T-cell (primary cell): ENCODE results near the gene SREK1. TPM values are rescaled to one million over a fixed set of nuclear protein-coding genes. Genes with fewer than 3 reads are reported as not detected.
"Not testable (repeated sequence)": the region's sequence is repeated elsewhere in the genome, so short reads cannot be mapped to it uniquely, and the experiment has no call there.

Experiments
- ATAC-seq, 4 experiments: fragments of 200-7000 bp in 3 of 4; fragments of 150-1000 bp in 1 of 4; cut with Tn5 transposase; replicated peaks in 1 of 4; 1 replicate in 3 of 4; 2 replicates in 1 of 4; pipeline ENCODE4 v1.10.0; 2021; ENCODE audit warnings: moderate library complexity in 3 of 4, mild to moderate bottlenecking in 2 of 4, moderate number of reproducible peaks in 1 of 4
- CTCF ChIA-PET, 2 donors: fragments of 300-600 bp; sonication (Branson Sonifier 250); formaldehyde crosslinking; loops; one replicate each; lab custom pipeline; 2022; ENCODE audit warnings: antibody characterized with exemption in 2 of 2; lab: Charles Lee
- POLR2A ChIA-PET, 2 donors: fragments of 300-600 bp; sonication (Branson Sonifier 250); formaldehyde crosslinking; loops; one replicate each; lab custom pipeline; 2022; ENCODE audit warnings: antibody characterized with exemption in 2 of 2; lab: Charles Lee
- DNase-seq, 35 experiments: peaks; one replicate each; pipeline versions ENCODE4 v3.0.0 to v3.0.0-alpha.2; 2013 to 2023
- H3K27ac ChIP-seq: one replicate; pipeline ENCODE4 v1.5.1; 2013; ENCODE audit warnings: low read length
- H3K27me3 ChIP-seq, 2 experiments: replicated peaks in 1 of 2; 1 replicate in 1 of 2; 2 replicates in 1 of 2; pipeline versions ENCODE4 v1.6.1 to v1.7.0; 2013; ENCODE audit warnings: low read length in 1 of 2, mixed read lengths in 1 of 2; ENCODE audit not compliant: control insufficient read depth in 2 of 2, insufficient read depth in 2 of 2; ENCODE audit errors: extremely low read depth in 1 of 2
- H3K36me3 ChIP-seq, 2 donors: 1 replicate in 1 of 2; 2 replicates in 1 of 2; pipeline versions ENCODE4 v1.6.1 to v1.7.0; 2013; ENCODE audit warnings: low read length in 1 of 2; ENCODE audit not compliant: control insufficient read depth in 2 of 2, insufficient read depth in 1 of 2; ENCODE audit errors: extremely low read depth in 1 of 2
- H3K4me1 ChIP-seq, 2 experiments: 1 replicate in 1 of 2; 2 replicates in 1 of 2; pipeline versions ENCODE4 v1.6.1 to v1.7.0; 2013; ENCODE audit warnings: low read length in 2 of 2, mixed read lengths in 1 of 2; ENCODE audit not compliant: insufficient read depth in 2 of 2, control insufficient read depth in 1 of 2; ENCODE audit errors: extremely low read depth in 1 of 2
- H3K4me3 ChIP-seq, 2 donors: 1 replicate in 1 of 2; 2 replicates in 1 of 2; pipeline versions ENCODE4 v1.5.1 to v1.7.0; 2013; ENCODE audit warnings: mild to moderate bottlenecking in 2 of 2, low read length in 1 of 2, moderate library complexity in 1 of 2; ENCODE audit not compliant: control insufficient read depth in 1 of 2; ENCODE audit errors: extremely low read depth in 1 of 2
- H3K9me3 ChIP-seq: 2 replicates; pipeline ENCODE4 v1.7.0; 2013
- H3K27ac Mint-ChIP-seq, 2 donors: one replicate each; pipeline ENCODE4 v1.8.0; 2020 to 2021; ENCODE audit warnings: mild to moderate bottlenecking in 2 of 2, mixed read lengths in 2 of 2
- H3K27me3 Mint-ChIP-seq, 2 donors: one replicate each; pipeline ENCODE4 v1.8.0; 2021 to 2022; ENCODE audit warnings: mixed read lengths in 2 of 2
- H3K36me3 Mint-ChIP-seq: one replicate; pipeline ENCODE4 v1.8.0; 2021; ENCODE audit warnings: mixed read lengths
- H3K4me1 Mint-ChIP-seq, 3 donors: one replicate each; pipeline ENCODE4 v1.8.0; 2020 to 2022; ENCODE audit warnings: mixed read lengths in 3 of 3, mild to moderate bottlenecking in 1 of 3
- H3K4me3 Mint-ChIP-seq, 3 donors: one replicate each; pipeline ENCODE4 v1.8.0; 2020 to 2022; ENCODE audit warnings: mild to moderate bottlenecking in 3 of 3, mixed read lengths in 3 of 3, moderate library complexity in 3 of 3
- H3K9me3 Mint-ChIP-seq, 3 donors: one replicate each; pipeline ENCODE4 v1.8.0; 2020 to 2022; ENCODE audit warnings: mixed read lengths in 3 of 3
- WGBS: methylation state at CpG from one replicate; pipeline ENCODE4 v1.1.5; 2013; ENCODE audit warnings: missing lambda C conversion rate; ENCODE audit not compliant: insufficient coverage; 5-methylcytosine and 5-hydroxymethylcytosine counted together
- total RNA-seq, 35 experiments: library from RNA in 6 of 35; stranded (reverse) in 6 of 35; fragments of 120-200 nt in 1 of 35; gene quantifications; one replicate each; pipeline versions ENCODE4 v1.2.1 to v1.2.4 and lab custom pipeline; 2013 to 2026

The SREK1 gene
- total RNA-seq, 5 donors from 2014 or later (not counting 1 experiment from before 2014, with no cell fraction given) = 60.2 to 145 (median 67.1) TPM

DNA sequence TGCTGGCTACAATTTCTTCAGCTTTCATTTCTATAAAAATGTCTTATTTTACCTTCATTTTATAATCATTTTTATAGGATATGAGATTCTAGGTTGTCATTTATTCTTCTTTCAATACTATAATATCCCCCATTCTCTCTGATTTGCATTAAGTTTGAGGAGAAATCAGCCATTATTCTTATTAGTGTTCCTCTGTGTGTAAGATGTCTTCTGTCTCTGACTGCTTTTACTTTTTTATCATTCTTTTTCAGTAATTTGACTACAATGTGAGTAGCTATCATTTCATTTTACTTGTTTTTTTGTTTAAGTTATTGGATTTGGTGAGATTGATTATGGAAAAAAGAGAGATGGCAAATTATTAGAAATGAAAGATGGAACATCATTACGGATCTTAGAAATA, 13.6 kb upstream of the SREK1 start:
- DNase-seq (no peak), ATAC-seq (no peak)
- ChIA-PET POLR2A (no interaction called here), CTCF (interaction anchor here in 1 of 2 donors (0.7 kb wide), 1 partner anchor 68 kb away, joined by 4 read pairs; no protein-coding TSS in a partner anchor)
- no peaks in the 10 kb centered on the region for H3K27me3 Mint-ChIP-seq
- Histone ChIP-seq H3K9me3 (no peaks in the 10 kb centered on the region), H3K4me1 (no peaks in the 10 kb centered on the region), H3K36me3 (no peaks in the 10 kb centered on the region), H3K27me3 (no peaks in the 10 kb centered on the region), H3K27ac (no peak overlapping the region), H3K4me3 (no peak overlapping the region)
- H3K9me3 Mint-ChIP-seq = peaks cover 0 to 3% (median 0%) of the 10 kb centered on the region in 3 donors
- no peak overlapping the region for H3K27ac Mint-ChIP-seq
- no CpG with 5 or more reads among the region's 1 CpG for WGBS
- no peaks in the 10 kb centered on the region for H3K36me3 Mint-ChIP-seq
- no peak overlapping the region for H3K4me3 Mint-ChIP-seq
- H3K4me1 Mint-ChIP-seq = no peaks in the 10 kb centered on the region

DNA sequence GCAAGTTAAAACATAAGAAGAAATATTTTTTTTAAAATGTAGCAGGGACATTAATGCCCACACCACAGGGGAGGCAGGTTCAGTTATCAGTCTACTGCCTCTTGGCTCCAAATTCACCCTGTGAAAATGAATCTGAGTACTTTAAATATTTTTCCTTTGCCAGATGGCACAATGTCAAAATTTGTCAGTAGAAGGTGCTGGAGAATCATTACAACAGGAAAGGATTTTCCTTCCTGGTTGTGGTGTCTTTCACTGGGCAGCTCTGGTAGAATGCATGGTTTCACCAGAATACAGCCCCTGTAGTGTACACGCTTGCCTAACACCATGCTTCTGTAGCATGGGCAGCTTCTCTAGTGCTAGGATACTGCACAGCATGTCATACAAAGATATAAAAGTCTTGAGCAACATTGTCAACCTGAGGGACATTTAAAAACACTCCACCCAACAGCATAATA, 9.7 kb upstream of the SREK1 start:
- DNase-seq (no peak), ATAC-seq (no peak)
- Histone ChIP-seq H3K36me3 (no peaks in the 10 kb centered on the region), H3K27me3 (no peaks in the 10 kb centered on the region), H3K4me3 (no peak overlapping the region), H3K27ac (no peak overlapping the region), H3K9me3 (no peaks in the 10 kb centered on the region), H3K4me1 (no peaks in the 10 kb centered on the region)
- peaks cover 0 to under 1% (median 0%) of the 10 kb centered on the region in 3 donors for H3K4me1 Mint-ChIP-seq
- no peaks in the 10 kb centered on the region for H3K36me3 Mint-ChIP-seq
- peaks cover 0 to 3% (median 0%) of the 10 kb centered on the region in 3 donors for H3K9me3 Mint-ChIP-seq
- H3K27ac Mint-ChIP-seq = no peak overlapping the region
- ChIA-PET POLR2A (no interaction called here), CTCF (no interaction called here)
- WGBS = 100% methylated on average over 1 of the region's 1 CpG
- H3K27me3 Mint-ChIP-seq = no peaks in the 10 kb centered on the region
- H3K4me3 Mint-ChIP-seq = no peak overlapping the region

DNA sequence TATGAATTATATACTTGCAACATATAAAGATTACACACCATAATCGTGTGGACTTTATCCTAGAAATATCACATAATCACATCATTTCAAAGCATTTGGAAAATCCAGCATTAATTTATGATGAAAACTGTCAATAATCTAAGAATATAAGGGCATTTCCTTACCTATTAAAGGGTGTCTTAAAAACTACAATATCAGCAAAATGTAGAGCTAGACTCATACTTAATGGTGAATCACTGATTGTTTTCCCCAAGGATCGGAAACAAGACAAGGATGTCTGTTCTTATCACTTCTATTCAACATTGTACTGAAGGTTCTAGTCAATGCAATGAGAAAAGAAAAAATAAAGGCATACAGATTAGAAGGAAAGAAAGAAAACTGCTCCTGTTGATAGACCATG, 8.0 kb upstream of the SREK1 start:
- DNase-seq (no peak), ATAC-seq (no peak)
- Mint-ChIP-seq H3K4me1 (peaks cover 0 to 5% (median 0%) of the 10 kb centered on the region in 3 donors), H3K4me3 (no peak overlapping the region), H3K27ac (no peak overlapping the region), H3K36me3 (no peaks in the 10 kb centered on the region), H3K9me3 (no peaks in the 10 kb centered on the region), H3K27me3 (no peaks in the 10 kb centered on the region)
- ChIA-PET POLR2A (no interaction called here), CTCF (no interaction called here)
- Histone ChIP-seq H3K36me3 (no peaks in the 10 kb centered on the region), H3K4me1 (no peaks in the 10 kb centered on the region), H3K9me3 (no peaks in the 10 kb centered on the region), H3K4me3 (no peak overlapping the region), H3K27me3 (no peaks in the 10 kb centered on the region), H3K27ac (no peak overlapping the region)
- no CpG with 5 or more reads among the region's 2 CpGs for WGBS

DNA sequence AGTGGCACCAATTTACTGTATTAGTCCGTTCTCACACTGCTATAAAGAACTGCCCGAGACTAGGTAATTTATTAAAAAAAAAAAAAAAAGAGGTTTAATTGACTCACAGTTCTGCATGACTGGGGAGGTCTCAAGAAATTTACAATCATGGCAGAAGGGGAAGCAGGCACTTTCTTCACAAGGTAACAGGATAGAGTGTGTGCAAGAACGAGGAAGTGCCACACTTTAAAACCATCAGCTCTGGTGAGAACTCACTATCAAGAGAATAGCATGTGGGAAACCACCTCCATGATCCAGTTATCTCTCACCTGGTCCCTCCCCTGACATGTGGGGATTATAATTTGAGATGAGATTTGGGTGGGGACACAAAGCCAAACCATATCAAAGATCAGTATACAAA, 7.2 kb upstream of the SREK1 start:
- H3K27me3 Mint-ChIP-seq, CTCF ChIA-PET, H3K36me3 ChIP-seq, H3K4me1 ChIP-seq, H3K9me3 ChIP-seq, H3K36me3 Mint-ChIP-seq, H3K27ac Mint-ChIP-seq, H3K9me3 Mint-ChIP-seq, ATAC-seq, H3K4me3 Mint-ChIP-seq, POLR2A ChIA-PET, H3K27ac ChIP-seq, DNase-seq, H3K4me3 ChIP-seq, H3K27me3 ChIP-seq: not testable (repeated sequence)
- no CpG with 5 or more reads among the region's 3 CpGs for WGBS
- H3K4me1 Mint-ChIP-seq = peaks cover 0 to 14% (median 0%) of the 10 kb centered on the region in 3 donors

DNA sequence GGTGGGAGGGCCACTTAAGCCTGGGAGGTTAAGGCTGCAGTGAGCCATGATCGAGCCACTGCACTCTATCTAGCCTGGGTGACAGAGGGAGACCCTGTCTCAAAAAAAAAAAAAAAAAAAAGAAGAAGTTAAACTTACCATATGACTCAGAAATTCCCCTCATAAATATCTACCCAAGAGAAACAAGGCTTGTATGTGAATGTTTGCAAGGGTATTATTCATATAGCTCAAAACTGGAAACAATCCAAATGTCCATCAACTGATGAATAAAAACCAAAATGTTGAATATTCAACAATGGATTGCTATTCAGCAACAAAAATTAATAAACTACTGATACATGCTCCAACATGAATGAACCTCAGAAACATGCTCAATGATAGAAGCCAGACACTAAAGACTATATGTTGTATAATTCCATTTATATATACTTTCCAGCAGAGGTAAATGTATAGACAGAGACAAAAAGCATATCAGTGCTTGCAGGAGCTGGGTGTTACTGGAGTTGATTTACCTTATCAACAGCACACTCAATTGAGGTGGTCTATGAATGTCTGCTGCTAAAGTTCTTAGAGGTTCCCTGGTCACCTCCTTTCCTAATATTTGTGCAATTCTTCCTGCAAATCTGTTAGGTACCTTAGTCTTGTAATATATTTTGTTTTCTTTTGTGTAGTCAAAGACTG, 5.3 kb upstream of the SREK1 start:
- H3K4me3 ChIP-seq = no peak overlapping the region
- POLR2A ChIA-PET = no interaction called here
- peaks cover 5 to 10% of the 10 kb centered on the region in 2 experiments for H3K4me1 ChIP-seq
- WGBS = no CpG with 5 or more reads among the region's 1 CpG
- no peak overlapping the region for H3K27ac ChIP-seq
- no peaks in the 10 kb centered on the region for H3K9me3 ChIP-seq
- no peaks in the 10 kb centered on the region for H3K27me3 ChIP-seq
- Mint-ChIP-seq H3K9me3 (no peaks in the 10 kb centered on the region), H3K36me3 (no peaks in the 10 kb centered on the region), H3K27me3 (no peaks in the 10 kb centered on the region), H3K4me3 (no peak overlapping the region), H3K27ac (no peak overlapping the region), H3K4me1 (peaks cover 13 to 30% (median 13%) of the 10 kb centered on the region in 3 donors)
- no peaks in the 10 kb centered on the region for H3K36me3 ChIP-seq
- ATAC-seq (no peak), DNase-seq (no peak)
- CTCF ChIA-PET = no interaction called here

DNA sequence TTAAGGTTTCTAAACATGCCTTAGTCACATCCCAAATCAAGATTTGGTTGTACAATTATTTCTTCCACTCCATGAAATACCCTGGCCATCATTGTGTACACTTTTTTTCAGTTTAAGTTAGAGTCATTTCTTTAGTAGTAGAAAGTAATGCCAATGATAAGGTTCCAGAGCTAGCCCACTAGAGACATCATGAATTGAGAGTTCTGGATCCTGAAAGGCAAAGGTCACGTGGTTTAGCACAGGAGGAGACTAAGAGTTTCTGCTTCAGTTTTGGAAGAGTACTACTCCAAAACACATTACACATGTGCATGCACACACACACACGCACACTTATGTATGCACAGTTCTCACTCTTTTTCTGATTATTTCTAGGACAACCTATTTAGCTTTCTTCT, 4.8 kb upstream of the SREK1 start:
- ChIA-PET CTCF (no interaction called here), POLR2A (no interaction called here)
- peaks cover 13 to 32% (median 14%) of the 10 kb centered on the region in 3 donors for H3K4me1 Mint-ChIP-seq
- Histone ChIP-seq H3K4me3 (no peak overlapping the region), H3K9me3 (no peaks in the 10 kb centered on the region), H3K27ac (no peak overlapping the region), H3K27me3 (no peaks in the 10 kb centered on the region), H3K36me3 (no peaks in the 10 kb centered on the region), H3K4me1 (peaks cover 5 to 10% of the 10 kb centered on the region in 2 experiments)
- ATAC-seq (no peak), DNase-seq (no peak)
- H3K36me3 Mint-ChIP-seq = no peaks in the 10 kb centered on the region
- H3K4me3 Mint-ChIP-seq = no peak overlapping the region
- H3K27ac Mint-ChIP-seq = no peak overlapping the region
- WGBS = 85% methylated on average over 2 of the region's 2 CpGs
- no peaks in the 10 kb centered on the region for H3K9me3 Mint-ChIP-seq
- no peaks in the 10 kb centered on the region for H3K27me3 Mint-ChIP-seq
